Thymus (tissue), 11 donors: ENCODE data around the gene NEK11. TPM values are rescaled to one million over a fixed set of nuclear protein-coding genes. Genes with fewer than 3 reads are reported as not detected.

Source experiments
- DNase-seq, 9 donors: peaks; one replicate each; pipeline ENCODE4 v3.0.0-alpha.2; 2013; ENCODE audit warnings: low spot score in 9 of 9, low read depth in 6 of 9, missing footprints in 1 of 9
- H3K27ac ChIP-seq, 2 donors: one replicate each; pipeline ENCODE4 v1.5.1; 2013; ENCODE audit warnings: control low read depth in 1 of 2, low read depth in 1 of 2, low read length in 1 of 2, mild to moderate bottlenecking in 1 of 2, moderate library complexity in 1 of 2
- H3K27me3 ChIP-seq, 2 donors: one replicate each; pipeline ENCODE4 v1.5.1; 2013; ENCODE audit warnings: low read length in 1 of 2; ENCODE audit not compliant: control insufficient read depth in 2 of 2, insufficient read depth in 1 of 2
- H3K36me3 ChIP-seq, 2 donors: one replicate each; pipeline ENCODE4 v1.5.1; 2013; ENCODE audit warnings: low read length in 1 of 2, mild to moderate bottlenecking in 1 of 2, moderate library complexity in 1 of 2; ENCODE audit not compliant: control insufficient read depth in 2 of 2, insufficient read depth in 2 of 2
- H3K4me1 ChIP-seq, 2 donors: one replicate each; pipeline ENCODE4 v1.5.1; 2013; ENCODE audit warnings: low read length in 2 of 2; ENCODE audit not compliant: control insufficient read depth in 2 of 2, insufficient read depth in 2 of 2
- H3K4me3 ChIP-seq, 2 donors: one replicate each; pipeline ENCODE4 v1.5.1; 2013; ENCODE audit warnings: low read length in 2 of 2, control low read depth in 1 of 2, mild to moderate bottlenecking in 1 of 2
- H3K9me3 ChIP-seq, 2 donors: one replicate each; pipeline ENCODE4 v1.5.1; 2013; ENCODE audit warnings: low read length in 1 of 2, mild to moderate bottlenecking in 1 of 2; ENCODE audit not compliant: control insufficient read depth in 2 of 2, insufficient read depth in 1 of 2
- WGBS: extraction: QIAGEN DNeasy Blood & Tissue Kit; methylation state at CpG from one replicate; pipeline ENCODE4 v1.1.7; 2013; 5-methylcytosine and 5-hydroxymethylcytosine counted together
- polyA plus RNA-seq: library from polyadenylated mRNA; stranded (reverse); fragments of 200-250 nt; gene quantifications from one replicate; pipeline ENCODE4 v1.2.3, GENCODE V29; 2013
- total RNA-seq: library from RNA; stranded (reverse); fragments of 120-200 nt; gene quantifications from one replicate; pipeline ENCODE4 v1.2.4, GENCODE V29; 2013
- donor health status: healthy.

The NEK11 gene
- total and polyA plus RNA-seq, 2 donors = 1.8 to 3.2 TPM

GRCh38 chr3:131082871-131083863, 56.5 kb downstream of the NEK11 start:
- H3K36me3 ChIP-seq = no peaks in the 10 kb centered on the region
- 54% methylated on average over 5 of the region's 5 CpGs for WGBS
- no peak overlapping the region for H3K4me3 ChIP-seq
- peak in 2 of 9 donors; percentile 11 to 20 for DNase-seq
- no peaks in the 10 kb centered on the region for H3K27me3 ChIP-seq
- H3K4me1 ChIP-seq = no peaks in the 10 kb centered on the region
- no peaks in the 10 kb centered on the region for H3K9me3 ChIP-seq
- no peak overlapping the region for H3K27ac ChIP-seq

- Histone ChIP-seq H3K36me3 (no peaks in the 10 kb centered on the region), H3K4me3 (no peak overlapping the region), H3K27me3 (no peaks in the 10 kb centered on the region), H3K9me3 (no peaks in the 10 kb centered on the region), H3K4me1 (no peaks in the 10 kb centered on the region), H3K27ac (no peak overlapping the region)
- 95% methylated on average over 3 of the region's 3 CpGs for WGBS
- DNase-seq = no peak
These were observed 65.1 kb downstream of the NEK11 start for GRCh38 chr3:131091768-131092167.

- Histone ChIP-seq H3K36me3 (no peaks in the 10 kb centered on the region), H3K27ac (no peak overlapping the region), H3K4me3 (no peak overlapping the region), H3K4me1 (no peaks in the 10 kb centered on the region), H3K9me3 (peaks cover 0 to 5% of the 10 kb centered on the region in 2 donors), H3K27me3 (no peaks in the 10 kb centered on the region)
- WGBS = 96% methylated on average over 4 of the region's 4 CpGs
- no peak for DNase-seq
These were observed 81.2 kb downstream of the NEK11 start for GRCh38 chr3:131107637-131108433.

- Histone ChIP-seq H3K27ac (no peak overlapping the region), H3K4me3 (no peak overlapping the region), H3K4me1 (no peaks in the 10 kb centered on the region), H3K9me3 (peaks cover 0 to 3% of the 10 kb centered on the region in 2 donors), H3K36me3 (no peaks in the 10 kb centered on the region), H3K27me3 (no peaks in the 10 kb centered on the region)
- no peak for DNase-seq
These were observed 82.5 kb downstream of the NEK11 start for GRCh38 chr3:131109156-131109555.

- Histone ChIP-seq H3K27ac (no peak overlapping the region), H3K27me3 (no peaks in the 10 kb centered on the region), H3K36me3 (no peaks in the 10 kb centered on the region), H3K4me3 (no peak overlapping the region), H3K9me3 (no peaks in the 10 kb centered on the region), H3K4me1 (no peaks in the 10 kb centered on the region)
- no peak for DNase-seq
- WGBS = 92% methylated on average over 1 of the region's 1 CpG
These were observed 83.4 kb downstream of the NEK11 start for GRCh38 chr3:131110087-131110486.

- DNase-seq = no peak
- Histone ChIP-seq H3K27me3 (no peaks in the 10 kb centered on the region), H3K4me1 (no peaks in the 10 kb centered on the region), H3K4me3 (no peak overlapping the region), H3K27ac (no peak overlapping the region), H3K9me3 (no peaks in the 10 kb centered on the region), H3K36me3 (no peaks in the 10 kb centered on the region)
- 93% methylated on average over 3 of the region's 3 CpGs for WGBS
These were observed 87.6 kb downstream of the NEK11 start for GRCh38 chr3:131114256-131114655.

- no peak for DNase-seq
- Histone ChIP-seq H3K27me3 (no peaks in the 10 kb centered on the region), H3K36me3 (no peaks in the 10 kb centered on the region), H3K4me1 (no peaks in the 10 kb centered on the region), H3K27ac (no peak overlapping the region), H3K4me3 (no peak overlapping the region), H3K9me3 (no peaks in the 10 kb centered on the region)
These were observed 99.0 kb downstream of the NEK11 start for GRCh38 chr3:131125684-131126083.

- H3K27me3 ChIP-seq = no peaks in the 10 kb centered on the region
- no peaks in the 10 kb centered on the region for H3K9me3 ChIP-seq
- no peak overlapping the region for H3K27ac ChIP-seq
- 93% methylated on average over 1 of the region's 1 CpG for WGBS
- H3K36me3 ChIP-seq = no peaks in the 10 kb centered on the region
- no peak overlapping the region for H3K4me3 ChIP-seq
- H3K4me1 ChIP-seq = no peaks in the 10 kb centered on the region
- no peak for DNase-seq
These were observed 114.2 kb downstream of the NEK11 start for GRCh38 chr3:131140891-131141290.

GRCh38 chr3:131141770-131142169, 115.1 kb downstream of the NEK11 start:
- WGBS = 96% methylated on average over 2 of the region's 2 CpGs

More at GRCh38 chr3:131141770-131142169, 115.1 kb downstream of the NEK11 start:
- Histone ChIP-seq H3K4me3 (no peak overlapping the region), H3K9me3 (no peaks in the 10 kb centered on the region), H3K27me3 (no peaks in the 10 kb centered on the region), H3K27ac (no peak overlapping the region), H3K4me1 (no peaks in the 10 kb centered on the region), H3K36me3 (no peaks in the 10 kb centered on the region)
- DNase-seq = no peak
